Cerebellar cortex (tissue), 1 donor: ENCODE results near the gene MTCL3.
"Not testable (repeated sequence)": the region's sequence is repeated elsewhere in the genome, so short reads cannot be mapped to it uniquely, and the experiment has no call there.

ENCODE experiments used
- DNase-seq: peaks from one replicate; pipeline ENCODE4 v3.0.0-alpha.2; 2015; ENCODE audit warnings: low spot score

MTCL3 gene

DNA sequence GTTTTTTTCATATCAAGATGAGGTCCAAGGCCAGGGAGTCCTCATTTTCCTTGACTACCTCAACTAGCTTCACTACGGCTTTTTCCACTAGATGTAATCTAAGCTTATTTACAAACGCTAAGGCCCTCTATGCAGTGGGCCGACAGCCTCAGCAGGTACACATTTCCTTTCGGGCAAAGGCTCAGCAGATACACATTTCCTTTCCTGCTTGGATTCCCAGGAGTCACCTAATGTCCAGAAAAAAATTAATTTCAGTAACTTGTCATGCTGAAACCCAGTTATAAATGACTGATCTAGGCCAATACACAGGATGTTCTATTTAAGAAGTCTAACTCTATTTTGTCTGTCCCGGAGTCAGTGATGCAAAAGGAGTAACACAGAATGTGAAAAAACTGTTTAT, 52.7 kb downstream of the MTCL3 start:
- peak; percentile 55 for DNase-seq

DNA sequence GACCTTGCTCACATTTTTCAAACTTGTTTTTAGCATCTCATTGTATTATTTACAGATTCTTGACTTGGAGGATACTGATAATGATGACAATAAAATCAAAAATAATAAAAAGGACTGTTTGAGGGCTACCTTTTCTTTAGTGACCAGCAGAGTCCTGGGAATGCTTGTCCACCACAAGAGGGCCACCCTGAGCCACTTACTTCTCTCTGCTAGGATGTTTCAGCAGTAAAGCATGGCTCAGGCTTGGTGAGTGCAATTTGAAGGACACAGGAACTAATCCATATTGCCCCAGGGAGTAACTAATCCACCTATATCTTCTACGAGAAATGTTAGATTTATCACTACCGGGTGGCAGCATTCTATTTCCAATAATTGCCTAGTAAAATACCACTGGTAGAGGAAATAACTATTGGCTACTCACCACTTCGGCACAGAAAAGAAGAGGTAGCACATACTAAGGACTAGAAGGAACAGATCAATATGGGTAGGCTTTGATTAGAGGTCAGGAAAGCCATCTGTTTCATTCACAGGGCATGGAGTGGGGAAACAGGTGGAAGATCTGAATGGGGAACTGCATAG, 54.2 kb downstream of the MTCL3 start:
- DNase-seq, result peak; percentile 82

- DNase-seq, result no peak
These were observed 54.8 kb downstream of the MTCL3 start for GRCh38 chr6:127464161-127464880.

GRCh38 chr6:127463056-127463455, 56.1 kb downstream of the MTCL3 start:
- no peak for DNase-seq

DNA sequence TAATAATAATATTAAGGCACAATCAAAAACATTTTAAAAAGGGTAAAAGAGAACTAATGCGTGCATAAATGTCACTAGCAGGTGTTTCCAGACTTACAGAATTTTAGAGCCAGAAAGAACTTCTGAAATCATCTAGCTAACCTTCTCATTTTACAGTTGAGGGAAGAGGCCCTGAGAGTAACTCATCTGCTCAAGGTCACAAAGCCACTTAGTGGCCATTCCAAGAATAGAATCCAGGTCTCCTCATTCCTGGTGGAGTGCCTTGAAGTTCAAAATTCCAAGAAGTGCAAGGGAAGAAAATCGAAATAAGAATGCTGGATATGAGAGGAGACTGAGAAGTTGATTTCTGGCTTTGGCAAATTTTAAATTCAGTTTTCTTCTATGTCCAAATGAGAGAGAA, 56.8 kb downstream of the MTCL3 start:
- DNase-seq, result no peak

- no peak for DNase-seq
These were observed 58.7 kb downstream of the MTCL3 start for GRCh38 chr6:127460465-127460864.

DNA sequence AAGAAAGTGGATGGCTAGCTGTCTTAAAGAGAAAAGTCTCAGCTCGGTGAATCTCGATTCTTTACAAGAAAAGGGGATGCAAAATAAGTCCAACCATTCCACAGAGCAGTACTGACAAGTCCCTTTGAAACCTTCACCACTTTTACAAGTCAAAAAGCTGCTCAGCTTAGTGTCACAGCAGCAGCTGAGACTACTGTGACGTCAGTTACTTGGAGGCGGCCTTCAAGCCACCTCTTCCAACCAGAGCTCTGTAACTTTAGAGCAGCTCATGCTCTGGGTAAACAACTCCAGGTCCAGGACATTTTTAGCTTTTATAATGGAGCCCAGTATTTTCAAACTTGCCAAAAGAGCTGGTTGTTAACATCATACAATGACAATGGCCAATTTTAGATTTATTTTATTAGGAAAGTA, 59.9 kb downstream of the MTCL3 start, which contains the start of gene KIAA0408:
Gene KIAA0408 (minus strand): TSS at position 159 of the 411 bp plus-strand sequence. CDS start 5,408 bp downstream, outside the sequence.
- no peak for DNase-seq

DNA sequence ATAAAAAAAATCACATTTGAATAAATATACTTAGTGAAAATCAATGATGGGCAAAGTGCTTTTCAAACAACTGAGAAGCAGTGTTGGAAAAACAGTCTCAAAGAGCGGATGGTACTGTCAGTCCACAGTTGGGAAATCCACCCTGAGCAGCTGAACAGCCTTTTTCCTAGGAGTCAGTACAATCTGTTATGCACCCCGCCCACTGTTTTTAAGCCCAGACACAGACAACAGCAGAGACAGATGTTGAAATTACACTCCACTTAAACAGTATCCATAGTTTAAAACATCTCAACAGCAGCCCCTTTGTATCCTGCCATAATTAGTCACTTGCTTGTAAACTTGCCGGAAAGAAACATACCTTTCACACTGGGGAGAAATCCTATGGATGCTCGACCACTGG, 60.3 kb downstream of the MTCL3 start:
- no peak for DNase-seq

DNA sequence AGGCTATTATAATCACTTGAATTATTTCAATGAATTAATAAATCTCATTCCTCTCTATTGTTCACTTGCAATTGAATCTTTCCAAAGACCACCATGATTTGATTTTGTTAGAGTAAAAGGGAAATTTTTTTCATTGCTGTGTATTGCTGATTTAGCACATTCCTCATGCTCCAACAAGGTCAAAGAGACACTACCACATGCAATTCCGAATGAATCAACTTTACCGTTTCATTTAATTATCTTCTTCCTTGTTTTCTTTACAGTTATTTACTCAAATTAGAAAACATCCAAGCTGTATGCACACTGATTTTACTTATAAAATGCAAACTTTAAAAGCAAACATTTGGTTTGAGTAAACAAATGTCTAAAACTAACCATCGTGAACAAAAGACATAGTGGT, 60.9 kb downstream of the MTCL3 start:
- no peak for DNase-seq

DNA sequence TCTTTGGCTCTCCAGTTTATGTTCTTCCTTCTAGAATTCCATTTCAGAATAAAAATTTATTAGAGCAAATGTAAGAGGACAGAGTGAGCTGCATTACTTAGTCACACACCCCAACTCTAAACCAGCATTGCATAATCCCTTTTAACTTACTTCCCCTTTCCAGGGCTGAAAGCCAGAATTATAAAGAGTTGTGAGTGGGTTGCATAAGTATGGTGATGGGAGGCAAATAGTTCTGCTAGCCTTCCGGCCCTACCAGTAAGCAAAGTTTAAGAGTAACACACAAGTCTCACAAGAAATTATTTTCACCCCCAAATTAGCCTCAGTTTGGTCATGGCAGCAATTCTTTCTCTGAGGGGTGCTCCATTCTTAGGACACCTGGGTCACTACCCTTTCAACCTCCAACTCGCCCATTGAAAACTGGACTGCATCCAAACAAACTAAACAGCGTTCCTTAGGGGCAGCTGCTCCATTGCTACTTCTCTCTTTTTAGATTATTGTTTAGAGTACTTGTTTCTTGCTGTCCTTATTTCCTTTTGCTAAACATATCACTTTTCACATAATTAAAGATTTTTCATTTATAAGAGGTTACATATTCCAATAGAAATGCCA, 61.6 kb downstream of the MTCL3 start:
- DNase-seq, result no peak

- no peak for DNase-seq
These were observed 62.7 kb downstream of the MTCL3 start for GRCh38 chr6:127456465-127456864.

GRCh38 chr6:127453845-127454619, 65.1 kb downstream of the MTCL3 start:
- DNase-seq, result no peak

DNA sequence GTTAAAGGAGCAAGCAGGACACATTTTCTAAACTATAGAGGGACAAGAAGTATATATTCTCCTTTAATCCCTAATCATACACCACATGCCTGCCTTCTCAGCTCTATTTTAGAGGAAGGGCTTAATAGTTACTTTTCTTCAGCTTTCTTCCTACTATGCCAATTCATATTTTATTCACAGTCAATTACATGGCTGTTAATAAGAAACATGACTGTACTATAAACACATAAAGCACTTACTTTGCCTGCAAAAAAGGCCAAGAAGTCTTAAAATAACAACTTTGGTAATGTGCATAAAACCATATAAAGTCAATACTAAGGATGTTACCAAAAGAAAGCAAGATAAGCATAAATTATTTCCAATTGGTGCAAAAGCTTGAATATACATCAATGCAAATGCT, 66.3 kb downstream of the MTCL3 start:
- no peak for DNase-seq

GRCh38 chr6:127451388-127451787, 67.7 kb downstream of the MTCL3 start:
- no peak for DNase-seq

DNA sequence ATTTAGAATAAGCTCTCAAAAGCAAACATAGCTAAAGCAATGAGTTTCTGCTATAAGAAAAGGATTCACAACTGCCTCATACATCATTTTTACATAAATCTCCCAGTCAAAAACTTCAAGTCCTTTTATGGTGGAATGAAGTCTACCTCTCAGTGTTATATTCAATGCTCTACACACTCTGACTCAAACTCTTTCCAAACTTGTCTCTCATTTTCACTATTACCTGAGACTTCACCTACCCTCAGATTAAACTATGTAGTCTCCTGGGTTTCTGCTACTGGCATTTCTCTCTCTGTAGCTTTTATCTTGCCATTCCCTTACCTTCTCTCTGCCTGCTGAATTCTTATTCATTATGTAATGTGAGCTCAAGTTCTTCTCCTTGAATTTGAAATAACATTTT, 71.4 kb downstream of the MTCL3 start:
- DNase-seq, result no peak

GRCh38 chr6:127446356-127446755, 72.8 kb downstream of the MTCL3 start:
- no peak for DNase-seq

DNA sequence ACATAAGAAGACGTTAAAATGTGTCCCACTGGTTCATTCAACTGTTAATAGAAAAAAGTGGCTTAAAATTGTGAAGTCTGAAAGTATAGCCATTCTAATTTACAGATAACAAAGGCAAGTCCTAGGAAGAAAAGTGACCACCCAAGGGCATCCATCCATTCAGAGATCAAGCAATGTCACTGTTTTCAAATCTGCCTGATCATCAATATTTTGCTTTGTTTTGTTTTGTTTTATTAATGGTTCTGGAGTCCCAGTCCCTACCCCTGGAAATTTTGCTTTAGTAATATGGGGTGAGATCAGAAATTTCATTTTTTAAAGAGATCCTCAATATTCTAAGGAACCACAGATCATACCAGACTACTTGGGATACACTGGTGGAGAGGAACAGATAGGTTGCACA, 77.3 kb downstream of the MTCL3 start:
- DNase-seq, result no peak

- DNase-seq, result peak; percentile 43
These were observed 79.4 kb downstream of the MTCL3 start for GRCh38 chr6:127439718-127440117.

- peak; percentile 46 for DNase-seq
These were observed 82.5 kb downstream of the MTCL3 start for GRCh38 chr6:127436578-127437110.

DNA sequence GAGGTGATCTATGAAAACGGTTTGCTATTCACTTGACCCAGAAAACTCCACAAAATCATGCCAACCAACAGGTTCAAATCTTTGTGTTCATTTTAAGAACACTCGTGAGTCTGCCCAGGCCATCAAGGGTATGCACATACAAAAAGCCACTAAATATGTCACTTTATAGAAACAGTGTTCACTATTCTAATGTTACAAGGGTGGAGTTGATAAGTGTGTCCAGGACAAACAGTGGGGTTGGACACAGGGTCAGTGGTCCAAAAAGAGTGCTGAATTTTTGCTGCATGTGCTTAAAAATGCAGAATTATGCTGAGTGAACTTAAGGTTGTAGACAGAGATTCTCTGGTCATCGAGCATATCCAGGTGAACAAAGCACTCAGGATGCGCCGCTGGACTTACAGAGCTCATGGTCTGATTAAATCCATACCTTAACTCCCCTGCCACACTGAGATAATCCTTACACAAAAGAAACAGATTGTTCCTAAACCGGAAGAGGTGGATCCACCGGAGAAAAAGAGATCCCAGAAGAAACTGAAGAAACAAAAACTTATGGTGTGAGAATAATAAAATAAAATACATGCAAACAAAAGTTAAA, 83.4 kb downstream of the MTCL3 start:
- DNase-seq, result no peak

- no peak for DNase-seq
These were observed 84.5 kb downstream of the MTCL3 start for GRCh38 chr6:127434651-127435050.

DNA sequence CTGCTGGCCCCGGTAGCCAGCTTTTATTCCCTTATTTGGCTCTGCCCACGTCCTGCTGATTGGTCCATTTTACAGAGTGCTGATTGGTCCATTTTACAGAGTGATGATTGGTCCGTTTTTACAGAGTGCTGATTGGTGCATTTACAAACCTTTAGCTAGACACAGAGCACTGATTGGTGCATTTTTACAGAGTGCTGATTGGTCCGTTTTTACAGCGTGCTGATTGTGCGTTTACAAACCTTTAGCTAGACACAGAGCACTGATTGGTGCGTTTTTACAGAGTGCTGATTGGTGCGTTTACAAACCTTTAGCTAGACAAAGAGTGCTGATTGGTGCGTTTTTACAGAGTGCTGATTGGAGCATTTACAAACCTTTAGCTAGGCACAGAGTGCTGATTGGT, 90.6 kb downstream of the MTCL3 start:
- DNase-seq, result not testable (repeated sequence)
